RWPE2 (cell line): ENCODE measurements around the gene ABCB9.
A peak's percentile ranks its signal among the peaks of the same experiment; 100 is the strongest.

Experiments
- ATAC-seq: fragments of 200-7000 bp; cut with Tn5 transposase; 3 replicates; pipeline ENCODE4 v1.9.1; 2021; ENCODE audit warnings: low read depth
- DNase-seq: peaks from one replicate; pipeline ENCODE4 v3.0.0-alpha.2; 2020; ENCODE audit warnings: low spot score
- H3K27ac ChIP-seq: fragments of 450-650 bp; 2 replicates; pipeline ENCODE4 v1.5.1; 2017; ENCODE audit warnings: mild to moderate bottlenecking; ENCODE audit not compliant: poor library complexity, severe bottlenecking
- H3K27me3 ChIP-seq: fragments of 250-450 bp; sonication (Bioruptor Pico); 2 replicates; pipeline ENCODE4 v1.5.1; 2021; ENCODE audit warnings: mild to moderate bottlenecking, moderate library complexity; ENCODE audit not compliant: insufficient read depth, poor library complexity, severe bottlenecking
- H3K36me3 ChIP-seq: fragments of 250-450 bp; sonication (Bioruptor Pico); 2 replicates; pipeline ENCODE4 v1.5.1; 2020; ENCODE audit warnings: low read depth, mild to moderate bottlenecking, moderate library complexity
- H3K4me1 ChIP-seq: fragments of 250-450 bp; sonication (Bioruptor Pico); 2 replicates; pipeline ENCODE4 v1.5.1; 2021; ENCODE audit warnings: mild to moderate bottlenecking, moderate library complexity; ENCODE audit not compliant: insufficient read depth, poor library complexity, severe bottlenecking
- H3K4me3 ChIP-seq: fragments of 250-450 bp; sonication (Bioruptor Pico); 2 replicates; pipeline ENCODE4 v1.5.1; 2021; ENCODE audit warnings: mild to moderate bottlenecking, moderate library complexity; ENCODE audit not compliant: severe bottlenecking
- H3K9me3 ChIP-seq: fragments of 250-450 bp; sonication (Bioruptor Pico); 2 replicates; pipeline ENCODE4 v1.5.1; 2021; ENCODE audit warnings: mild to moderate bottlenecking, moderate library complexity; ENCODE audit not compliant: severe bottlenecking
- CTCF ChIP-seq: fragments of 450-650 bp; IDR thresholded peaks from one replicate; pipeline ENCODE4 v1.5.1; 2017; ENCODE audit warnings: mild to moderate bottlenecking, moderate library complexity; ENCODE audit not compliant: poor library complexity, severe bottlenecking

ABCB9 gene

GRCh38 chr12:122948605-122949004 lies 17.7 kb downstream of the ABCB9 start:
- DNase-seq (no peak), ATAC-seq (no peak)
- Histone ChIP-seq H3K9me3 (no peaks in the 10 kb centered on the region), H3K36me3 (no peaks in the 10 kb centered on the region), H3K4me1 (peaks cover 43% of the 10 kb centered on the region), H3K4me3 (no peak overlapping the region), H3K27me3 (no peaks in the 10 kb centered on the region), H3K27ac (no peak overlapping the region)
- TF ChIP-seq CTCF = no peak

GRCh38 chr12:122947352-122947792 lies 18.9 kb downstream of the ABCB9 start:
- H3K27ac ChIP-seq = peak overlapping the region; percentile 92
- peaks cover 43% of the 10 kb centered on the region for H3K4me1 ChIP-seq
- H3K4me3 ChIP-seq = no peak overlapping the region
- no peaks in the 10 kb centered on the region for H3K9me3 ChIP-seq
- no peak for DNase-seq
- TF ChIP-seq CTCF = no peak
- ATAC-seq = no peak
- H3K27me3 ChIP-seq = no peaks in the 10 kb centered on the region
- no peaks in the 10 kb centered on the region for H3K36me3 ChIP-seq

- DNase-seq (peak; percentile 100), ATAC-seq (peak; percentile 88)
- Histone ChIP-seq H3K4me3 (no peak overlapping the region), H3K27me3 (no peaks in the 10 kb centered on the region), H3K4me1 (peaks cover 44% of the 10 kb centered on the region), H3K27ac (peak overlapping the region; percentile 92), H3K9me3 (no peaks in the 10 kb centered on the region), H3K36me3 (no peaks in the 10 kb centered on the region)
- peak; percentile 77 for TF ChIP-seq CTCF
Observed at GRCh38 chr12:122946690-122947341, 19.4 kb downstream of the ABCB9 start.

- ATAC-seq = peak; percentile 41
- Histone ChIP-seq H3K4me1 (peaks cover 44% of the 10 kb centered on the region), H3K4me3 (no peak overlapping the region), H3K27ac (peak overlapping the region; percentile 92), H3K36me3 (no peaks in the 10 kb centered on the region), H3K27me3 (no peaks in the 10 kb centered on the region), H3K9me3 (no peaks in the 10 kb centered on the region)
- TF ChIP-seq CTCF = no peak
- peak; percentile 84 for DNase-seq
Observed at GRCh38 chr12:122944605-122945592, 21.4 kb downstream of the ABCB9 start.
